ENCODE data around the gene DPP8. TPM values are rescaled to one million over a fixed set of nuclear protein-coding genes. Genes with fewer than 3 reads are reported as not detected.
"Not testable (repeated sequence)": the region's sequence is repeated elsewhere in the genome, so short reads cannot be mapped to it uniquely, and the experiment has no call there.

The DPP8 gene
- polyA plus RNA-seq, 3 donors, result 25.5 to 27.8 (median 26.7) TPM

- no peak for DNase-seq (ENCODE audit: low read depth in 3 of 3, low spot score in 2 of 3)
These were observed 109.0 kb downstream of the DPP8 start for GRCh38 chr15:65408324-65409035.

- DNase-seq (ENCODE audit: low read depth in 3 of 3, low spot score in 2 of 3), result no peak
These were observed 111.0 kb downstream of the DPP8 start for GRCh38 chr15:65406424-65407000.

GRCh38 chr15:65405791-65406423 is 111.6 kb downstream of the DPP8 start:
- DNase-seq (ENCODE audit: low read depth in 3 of 3, low spot score in 2 of 3), result no peak

GRCh38 chr15:65404186-65404872 is 113.2 kb downstream of the DPP8 start:
- no peak for DNase-seq (ENCODE audit: low read depth in 3 of 3, low spot score in 2 of 3)

GRCh38 chr15:65402961-65403360 is 114.5 kb downstream of the DPP8 start:
- no peak for DNase-seq (ENCODE audit: low read depth in 3 of 3, low spot score in 2 of 3)

GRCh38 chr15:65401611-65402240 is 115.8 kb downstream of the DPP8 start:
- no peak for DNase-seq (ENCODE audit: low read depth in 3 of 3, low spot score in 2 of 3)

GRCh38 chr15:65400760-65401610 is 116.5 kb downstream of the DPP8 start:
- DNase-seq (ENCODE audit: low read depth in 3 of 3, low spot score in 2 of 3), result peak in 1 of 3 donors; percentile 77

GRCh38 chr15:65399997-65400396 is 117.5 kb downstream of the DPP8 start:
- DNase-seq (ENCODE audit: low read depth in 3 of 3, low spot score in 2 of 3), result no peak

GRCh38 chr15:65399001-65399706 is 118.3 kb downstream of the DPP8 start:
- no peak for DNase-seq (ENCODE audit: low read depth in 3 of 3, low spot score in 2 of 3)

GRCh38 chr15:65398486-65398885 is 119.0 kb downstream of the DPP8 start:
- DNase-seq (ENCODE audit: low read depth in 3 of 3, low spot score in 2 of 3), result not testable (repeated sequence)

GRCh38 chr15:65396965-65397317 is 120.5 kb downstream of the DPP8 start:
- no peak for DNase-seq (ENCODE audit: low read depth in 3 of 3, low spot score in 2 of 3)

GRCh38 chr15:65396283-65396964 is 121.1 kb downstream of the DPP8 start:
- no peak for DNase-seq (ENCODE audit: low read depth in 3 of 3, low spot score in 2 of 3)

- DNase-seq (ENCODE audit: low read depth in 3 of 3, low spot score in 2 of 3), result no peak
These were observed 121.8 kb downstream of the DPP8 start for GRCh38 chr15:65395567-65396202.

- no peak for DNase-seq (ENCODE audit: low read depth in 3 of 3, low spot score in 2 of 3)
These were observed 122.6 kb downstream of the DPP8 start for GRCh38 chr15:65394936-65395335.

- no peak for DNase-seq (ENCODE audit: low read depth in 3 of 3, low spot score in 2 of 3)
These were observed 123.2 kb downstream of the DPP8 start for GRCh38 chr15:65394280-65394789.

GRCh38 chr15:65393557-65393956 is 123.9 kb downstream of the DPP8 start:
- no peak for DNase-seq (ENCODE audit: low read depth in 3 of 3, low spot score in 2 of 3)

- no peak for DNase-seq (ENCODE audit: low read depth in 3 of 3, low spot score in 2 of 3)
These were observed 124.4 kb downstream of the DPP8 start for GRCh38 chr15:65393091-65393490.
